HG02642 (cell line): Measurements from ENCODE around the gene EFNB3.

Source experiments
- ATAC-seq: cut with Tn5 transposase; IDR thresholded peaks from one replicate; pipeline ENCODE4 v1.9.1; 2021; ENCODE audit warnings: mild to moderate bottlenecking; ENCODE audit not compliant: unreplicated experiment, poor library complexity

Gene EFNB3

DNA sequence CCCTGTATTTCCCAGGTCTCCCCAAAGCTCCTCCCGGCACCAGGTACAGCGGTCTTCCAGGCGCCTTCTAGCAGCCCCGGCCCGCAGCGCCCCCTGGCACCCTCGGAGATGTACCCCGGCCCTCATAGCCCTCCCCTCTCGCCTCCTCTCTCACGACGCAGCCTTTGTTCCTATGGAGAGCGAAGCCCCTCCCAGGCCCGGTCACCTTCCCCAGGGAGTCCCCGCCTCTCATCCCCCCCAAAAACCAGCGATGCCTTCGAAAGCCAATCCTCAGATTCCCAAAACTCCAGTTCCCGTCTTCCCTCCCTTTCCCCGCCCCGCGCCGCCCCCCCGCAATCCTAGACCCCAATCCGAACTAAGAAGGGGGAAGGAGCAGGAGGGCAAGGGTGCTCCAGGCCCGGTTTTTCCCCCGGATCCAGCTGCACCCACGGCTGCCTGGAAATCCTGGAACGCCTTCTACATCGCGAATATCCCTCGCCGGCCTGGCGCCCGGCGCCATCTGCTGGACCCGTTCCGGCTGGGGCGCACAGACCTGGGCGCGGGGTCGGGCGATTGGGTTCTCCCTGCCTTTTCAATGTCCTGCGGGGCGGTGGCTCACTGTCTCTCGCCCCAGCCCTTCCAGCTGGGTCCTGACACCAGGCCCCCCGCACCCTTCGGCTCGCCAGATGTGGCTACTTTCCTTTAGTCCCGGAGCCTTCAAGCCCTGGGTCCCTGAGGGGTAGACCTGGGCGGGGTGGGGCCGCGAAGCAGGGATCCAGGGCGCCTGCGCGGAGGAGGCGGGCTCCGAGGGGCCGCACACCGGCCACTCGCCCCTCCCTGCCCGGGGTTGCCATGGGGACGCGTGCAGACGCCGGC is 12.1 kb downstream of the EFNB3 start, which contains the start of gene DNAH2:
TSS of gene DNAH2 (plus strand) at position 844 of the 855 bp plus-strand sequence. CDS start 1,991 bp downstream, outside the sequence.
- ATAC-seq: peak; percentile 48

GRCh38 chr17:7717756-7718350 is 12.9 kb downstream of the EFNB3 start:
- ATAC-seq: no peak

GRCh38 chr17:7719661-7720060 is 14.7 kb downstream of the EFNB3 start:
- no peak for ATAC-seq

GRCh38 chr17:7720125-7720524 is 15.1 kb downstream of the EFNB3 start:
- no peak for ATAC-seq

GRCh38 chr17:7721612-7722011 is 16.6 kb downstream of the EFNB3 start:
- no peak for ATAC-seq

- ATAC-seq: no peak
These were observed 22.9 kb downstream of the EFNB3 start for GRCh38 chr17:7727886-7728285.

DNA sequence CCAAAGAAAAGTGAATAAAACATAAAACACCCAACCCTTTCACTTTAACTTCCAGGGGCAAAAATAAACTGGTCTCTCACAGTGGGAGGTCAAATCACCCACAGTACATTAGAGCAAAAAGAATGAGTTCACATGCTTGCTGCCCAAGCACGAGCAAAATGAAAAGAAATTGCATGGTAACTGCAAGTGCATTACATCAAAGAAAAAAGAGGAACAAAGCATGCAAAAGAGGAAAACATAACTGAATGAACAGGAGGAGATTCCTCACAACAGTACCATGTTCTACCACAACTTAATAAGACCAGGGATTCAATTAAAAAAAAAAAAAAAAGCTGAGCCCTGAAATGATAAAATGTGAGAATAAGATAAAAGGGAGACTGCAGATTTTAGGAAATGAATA is 24.8 kb downstream of the EFNB3 start:
- no peak for ATAC-seq

- no peak for ATAC-seq
These were observed 28.1 kb downstream of the EFNB3 start for GRCh38 chr17:7732981-7733539.

DNA sequence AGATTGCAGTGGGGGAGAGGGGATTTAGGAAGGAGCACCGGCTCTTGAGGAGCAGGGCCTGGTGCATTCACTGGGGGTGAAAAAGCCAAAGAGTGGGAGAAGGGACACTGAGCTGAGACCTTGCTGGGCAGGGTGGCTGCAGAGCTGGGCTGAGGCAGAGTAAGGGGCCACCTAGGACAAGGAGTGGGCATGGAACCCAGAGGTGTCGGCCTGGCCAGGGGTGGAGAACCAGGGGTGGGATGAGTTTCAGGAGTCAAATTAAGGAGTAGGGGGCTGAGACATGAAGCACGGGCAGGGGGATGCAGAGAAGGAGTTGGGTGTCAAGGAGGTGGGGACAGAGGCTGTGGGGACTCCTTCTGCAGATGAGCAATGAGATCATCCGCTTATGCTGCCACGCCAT is 32.6 kb downstream of the EFNB3 start:
- no peak for ATAC-seq

GRCh38 chr17:7739746-7740145 is 34.7 kb downstream of the EFNB3 start:
- no peak for ATAC-seq

DNA sequence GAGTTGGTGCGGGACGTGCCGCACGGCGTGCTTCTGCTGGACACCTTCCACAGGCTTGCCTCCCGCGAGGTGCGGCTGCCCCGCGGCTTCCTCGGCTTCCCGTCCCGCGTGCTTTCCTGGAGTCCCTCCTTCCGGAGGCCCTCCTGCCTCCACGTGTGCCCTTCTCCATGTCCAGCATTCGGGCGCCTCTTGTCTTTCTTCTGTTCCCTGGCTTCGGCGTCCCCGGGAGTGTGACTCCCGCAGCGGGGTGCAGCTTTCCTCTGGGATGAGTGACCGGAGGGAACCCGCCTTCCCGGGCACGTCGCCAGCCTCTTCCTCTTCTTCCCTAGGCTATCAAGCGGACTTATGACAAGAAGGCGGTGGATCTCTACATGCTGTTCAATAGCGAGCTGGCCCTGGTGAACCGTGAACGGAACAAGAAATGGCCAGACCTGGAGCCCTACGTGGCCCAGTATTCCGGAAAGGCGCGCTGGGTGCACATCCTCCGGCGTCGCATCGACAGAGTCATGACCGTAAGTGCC is 35.5 kb downstream of the EFNB3 start:
- no peak for ATAC-seq

DNA sequence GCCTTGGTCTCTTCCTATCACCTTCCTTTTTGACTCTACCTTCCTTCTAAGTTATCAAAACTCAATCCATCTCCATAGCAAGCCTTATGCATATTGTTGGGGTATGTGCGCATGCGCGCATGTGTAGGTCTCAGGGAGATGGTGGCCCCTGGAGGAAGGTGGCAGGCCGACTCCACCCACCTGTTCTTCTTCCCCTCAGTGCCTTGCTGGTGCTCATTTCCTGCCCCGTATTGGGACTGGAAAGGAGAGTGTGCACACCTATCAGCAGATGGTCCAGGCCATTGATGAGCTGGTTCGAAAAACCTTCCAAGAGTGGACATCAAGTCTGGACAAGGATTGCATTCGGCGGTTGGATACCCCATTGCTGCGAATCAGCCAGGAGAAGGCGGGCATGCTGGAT is 37.7 kb downstream of the EFNB3 start:
- ATAC-seq: no peak

DNA sequence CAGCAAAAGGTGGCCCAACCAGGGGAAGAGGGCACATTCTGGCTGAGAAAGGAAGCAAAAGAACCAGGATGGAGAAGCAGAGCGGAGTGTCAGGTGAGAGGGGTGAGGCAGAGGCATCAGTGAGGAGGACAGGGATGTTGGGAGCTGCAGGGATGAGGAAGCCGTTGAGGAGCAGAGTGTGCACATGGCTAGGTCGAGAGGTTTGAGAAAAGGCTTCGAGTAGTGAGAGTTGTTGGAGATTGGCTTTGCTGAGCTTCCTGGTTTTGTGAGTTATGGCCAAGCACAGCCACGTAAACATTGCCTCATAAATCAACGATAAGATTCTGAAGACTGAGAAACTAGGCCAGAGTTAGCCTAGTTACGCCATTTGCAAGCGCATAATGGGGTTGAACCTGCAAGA is 39.4 kb downstream of the EFNB3 start:
- no peak for ATAC-seq

DNA sequence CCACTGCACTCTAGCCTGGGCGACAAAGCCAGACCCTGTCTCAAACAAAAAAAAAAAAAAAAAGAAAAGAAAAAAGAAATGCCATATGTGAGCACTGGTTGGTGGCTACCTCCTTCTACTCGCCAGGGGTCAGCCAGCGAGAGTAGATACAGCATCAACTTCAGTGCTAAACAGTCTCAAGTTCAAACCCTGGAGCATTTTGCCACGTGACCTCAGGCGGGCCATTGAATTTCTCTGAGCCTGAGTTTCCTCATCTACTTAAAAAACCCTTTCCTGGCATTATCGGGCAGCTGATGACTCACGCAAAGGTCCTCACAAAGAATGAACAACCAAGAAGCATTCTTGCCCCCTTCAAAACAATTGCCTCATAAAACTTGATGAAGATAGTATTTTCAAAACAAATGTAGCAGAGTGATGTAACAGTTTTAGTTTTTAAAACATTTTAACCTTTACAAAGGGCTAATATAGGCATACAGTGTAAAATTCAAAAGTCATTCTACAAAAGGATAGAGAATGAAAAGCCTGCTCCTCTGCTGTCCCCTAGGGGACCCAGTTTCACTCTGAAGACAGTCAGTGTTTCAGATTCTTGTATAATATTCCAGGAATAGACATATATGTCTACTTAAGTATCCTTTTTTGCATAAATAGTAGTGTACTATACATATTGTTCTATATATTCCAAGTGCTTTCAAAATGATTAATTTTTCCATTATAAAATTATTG is 40.9 kb downstream of the EFNB3 start:
- no peak for ATAC-seq

DNA sequence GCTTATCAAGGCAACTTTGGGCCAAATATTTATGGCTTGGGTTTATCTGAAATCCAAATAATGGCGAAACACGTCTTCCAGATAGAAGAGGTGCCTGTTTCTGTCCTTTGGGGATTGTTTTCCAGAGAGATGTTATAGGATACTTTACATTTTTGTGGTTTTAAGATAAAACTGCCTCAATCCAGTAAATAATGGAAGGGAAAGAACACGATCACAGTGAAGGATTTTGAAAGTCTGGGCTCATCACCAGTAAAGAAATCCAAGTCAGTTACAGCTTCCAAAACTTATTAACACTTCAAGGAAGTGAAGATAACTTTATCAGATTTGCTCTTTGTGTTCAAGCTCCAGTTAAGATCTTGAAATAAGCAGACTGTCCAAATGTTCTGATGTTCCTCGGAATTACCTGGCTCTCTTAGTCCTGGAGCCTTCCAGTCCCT is 42.7 kb downstream of the EFNB3 start:
- no peak for ATAC-seq

DNA sequence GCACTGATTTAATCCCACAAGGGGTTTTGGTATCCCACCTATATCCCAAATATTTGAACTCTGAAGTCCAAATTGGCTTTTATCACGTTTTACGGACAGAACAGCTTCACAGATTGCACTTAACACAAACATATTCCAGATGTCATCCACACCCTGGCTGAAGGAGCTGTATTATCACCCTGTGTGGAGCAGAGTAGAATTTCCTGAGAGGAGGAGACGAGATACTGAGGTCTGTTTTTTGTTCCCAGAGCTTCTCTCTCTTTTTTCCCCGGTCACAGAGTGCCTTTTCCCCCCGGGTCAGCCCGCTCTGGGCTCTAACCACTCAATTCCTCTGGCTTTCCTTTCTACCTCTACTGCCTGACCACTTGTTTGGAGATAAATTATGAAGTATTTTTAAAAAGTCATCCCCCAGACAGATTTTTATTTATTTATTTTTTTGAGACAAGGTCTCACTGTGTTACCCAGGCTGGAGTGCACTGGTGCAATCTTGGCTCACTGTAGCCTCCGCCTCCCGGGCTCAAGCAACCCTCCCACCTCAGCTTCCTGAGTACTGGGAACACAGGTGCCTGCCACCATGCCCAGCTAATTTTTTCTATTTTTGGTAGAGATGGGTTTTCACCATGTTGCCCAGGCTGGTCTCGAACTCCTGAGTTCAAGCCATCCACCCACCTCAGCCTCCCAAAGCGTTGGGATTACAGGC is 43.2 kb downstream of the EFNB3 start:
- no peak for ATAC-seq

DNA sequence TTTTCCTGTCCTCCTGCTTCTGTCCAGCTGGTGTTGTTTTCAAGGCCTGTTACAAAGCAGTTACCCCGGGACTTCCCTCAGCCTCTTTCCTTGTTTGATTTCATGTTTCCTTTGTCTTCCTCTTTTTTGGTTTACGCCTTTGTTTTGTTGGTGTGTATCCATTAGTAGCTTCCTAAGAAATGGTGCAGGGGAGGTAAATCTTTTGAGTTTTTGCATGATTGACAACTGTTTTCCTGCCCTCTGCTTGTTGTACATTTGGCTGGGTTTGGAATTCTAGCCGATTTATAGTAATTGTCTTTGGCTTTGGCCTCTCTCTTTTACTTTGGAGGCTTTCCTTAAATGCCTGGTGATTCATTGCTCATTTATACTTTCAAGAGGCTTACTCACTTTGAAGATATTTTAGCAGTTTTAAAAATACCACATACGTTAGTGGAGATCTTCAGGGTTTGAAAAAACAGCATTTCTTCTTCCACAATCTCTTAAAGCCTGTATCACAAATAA is 45.4 kb downstream of the EFNB3 start:
- no peak for ATAC-seq

DNA sequence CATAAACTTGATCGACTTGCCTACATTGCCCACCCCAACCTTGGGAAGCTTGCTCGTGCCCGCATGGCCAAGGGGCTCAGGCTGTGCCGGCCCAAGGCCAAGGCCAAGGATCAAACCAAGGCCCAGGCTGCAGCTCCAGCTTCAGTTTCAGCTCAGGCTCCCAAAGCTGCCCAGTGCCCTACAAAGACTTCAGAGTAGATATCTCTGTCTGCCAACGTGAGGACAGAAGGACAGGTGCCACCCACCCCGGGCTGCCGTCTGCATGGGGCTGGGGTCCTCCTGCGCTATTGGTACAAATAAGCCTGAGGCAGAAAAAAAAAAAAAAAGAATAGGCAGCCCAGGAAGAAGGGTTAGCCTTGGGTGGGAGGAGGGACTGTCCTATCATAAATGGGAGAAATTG is 49.7 kb downstream of the EFNB3 start:
- no peak for ATAC-seq

DNA sequence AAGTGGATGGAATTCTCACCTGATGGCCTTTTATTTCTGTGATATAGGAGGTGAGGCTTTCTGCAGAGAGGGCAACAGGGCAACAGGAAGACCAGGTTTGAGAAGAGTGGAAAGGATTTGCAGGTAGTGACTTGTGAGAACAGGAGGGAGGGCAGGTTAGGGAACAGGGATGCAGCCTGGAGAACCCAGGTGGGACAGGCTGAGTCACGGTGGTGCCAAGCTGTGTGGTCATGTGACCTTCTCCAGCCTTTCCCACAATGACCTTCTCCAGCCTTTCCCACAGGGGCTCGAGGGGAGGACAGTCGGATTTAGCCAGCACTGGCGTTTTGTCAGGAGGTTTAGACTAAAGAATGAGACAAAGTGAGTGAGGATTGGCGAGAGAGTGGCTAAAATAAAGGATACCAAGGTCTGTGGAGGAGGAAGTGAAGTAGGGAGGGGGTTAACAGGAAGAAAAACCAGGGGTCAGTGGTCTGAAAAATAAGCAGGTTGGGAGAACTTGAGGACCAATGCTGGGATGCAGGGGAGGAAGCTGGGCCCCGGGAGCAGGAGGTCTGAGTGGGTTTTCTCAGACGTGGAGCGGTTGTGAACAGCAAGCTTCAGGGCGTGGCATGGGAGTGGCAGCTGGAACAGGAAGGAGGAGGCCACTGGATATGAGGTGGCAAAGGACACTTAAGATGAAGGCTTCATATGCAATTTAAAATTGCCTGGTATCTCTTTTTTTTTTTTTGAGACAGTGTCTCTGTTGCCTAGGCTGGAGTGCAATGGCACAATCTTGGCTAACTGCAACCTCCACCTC is 50.3 kb downstream of the EFNB3 start:
- no peak for ATAC-seq
